Upper lobe of left lung (tissue), 4 donors: ENCODE results near the gene DCBLD1.

ENCODE experiments used
- CTCF ChIP-seq, 6 experiments: fragments of 450-650 bp in 4 of 6; fragments of 200-600 bp in 2 of 6; sonication (generic) in 2 of 6; IDR thresholded peaks; one replicate each; pipeline ENCODE4 v1.5.1; 2016 to 2019; ENCODE audit warnings: antibody characterized with exemption in 6 of 6
- POLR2A ChIP-seq, 4 donors: fragments of 450-650 bp; IDR thresholded peaks; one replicate each; pipeline ENCODE4 v1.5.1; 2016 to 2017; ENCODE audit warnings: antibody characterized with exemption in 4 of 4, mild to moderate bottlenecking in 2 of 4

GRCh38 chr6:117494694-117495318 is 12.3 kb downstream of the DCBLD1 start:
- TF ChIP-seq CTCF (IDR thresholded peaks at IDR 0.05) (no peak), POLR2A (IDR thresholded peaks at IDR 0.05) (no peak)
